Loucy (cell line): ENCODE measurements around the gene FEV.
"Not testable (repeated sequence)": the region's sequence is repeated elsewhere in the genome, so short reads cannot be mapped to it uniquely, and the experiment has no call there.

ENCODE experiments used
- H2AFZ ChIP-seq: fragments of 200-600 bp; sonication (generic); 2 replicates; pipeline ENCODE4 v1.6.0; 2016; ENCODE audit warnings: antibody characterized with exemption, mild to moderate bottlenecking, low read length, moderate library complexity
- H3F3A ChIP-seq: fragments of 200-600 bp; 2 replicates; pipeline ENCODE4 v1.6.0; 2016; ENCODE audit warnings: antibody characterized with exemption, low read depth, mild to moderate bottlenecking
- H3K27me3 ChIP-seq: fragments of 200-600 bp; sonication (generic); 2 replicates; pipeline ENCODE4 v1.6.1; 2014; ENCODE audit warnings: low read length, mild to moderate bottlenecking; ENCODE audit not compliant: insufficient read depth, poor library complexity, severe bottlenecking
- H3K36me3 ChIP-seq: fragments of 200-600 bp; sonication (generic); 2 replicates; pipeline ENCODE4 v1.6.1; 2016; ENCODE audit warnings: low read length; ENCODE audit not compliant: insufficient read depth
- H3K4me1 ChIP-seq: fragments of 200-600 bp; sonication (generic); 2 replicates; pipeline ENCODE4 v1.5.1; 2014; ENCODE audit warnings: low read length, mild to moderate bottlenecking; ENCODE audit not compliant: insufficient read depth, poor library complexity, severe bottlenecking
- H3K4me2 ChIP-seq: fragments of 200-600 bp; sonication (generic); 2 replicates; pipeline ENCODE4 v1.6.0; 2014; ENCODE audit warnings: antibody characterized with exemption, low read length, low read depth, mild to moderate bottlenecking; ENCODE audit not compliant: poor library complexity, severe bottlenecking
- H3K4me3 ChIP-seq: fragments of 200-600 bp; sonication (generic); 2 replicates; pipeline ENCODE4 v1.5.1; 2014; ENCODE audit warnings: low read length, mild to moderate bottlenecking, mixed read lengths; ENCODE audit not compliant: poor library complexity, severe bottlenecking
- H3K79me2 ChIP-seq: fragments of 200-600 bp; sonication (generic); 2 replicates; pipeline ENCODE4 v1.6.1; 2014; ENCODE audit warnings: low read length; ENCODE audit not compliant: insufficient read depth
- H3K9ac ChIP-seq: fragments of 200-600 bp; sonication (generic); 2 replicates; pipeline ENCODE4 v1.6.0; 2014; ENCODE audit warnings: mild to moderate bottlenecking, low read depth, low read length, moderate library complexity; ENCODE audit not compliant: poor library complexity, severe bottlenecking
- H3K9me2 ChIP-seq: fragments of 200-600 bp; sonication (generic); replicated peaks from 2 replicates; pipeline ENCODE4 v1.6.1; 2016; ENCODE audit warnings: low read depth, low read length, mixed read lengths
- H3K9me3 ChIP-seq: fragments of 200-600 bp; sonication (generic); 2 replicates; pipeline ENCODE4 v1.6.1; 2014; ENCODE audit warnings: mild to moderate bottlenecking, antibody characterized with exemption, low read length, low read depth; ENCODE audit not compliant: insufficient read depth
- H4K20me1 ChIP-seq: fragments of 200-600 bp; sonication (generic); 2 replicates; pipeline ENCODE4 v1.6.0; 2014; ENCODE audit warnings: antibody characterized with exemption, low read length, mild to moderate bottlenecking; ENCODE audit not compliant: insufficient read depth, poor library complexity, severe bottlenecking
- CTCF ChIP-seq: fragments of 200-600 bp; sonication (generic); conservative IDR thresholded peaks from 2 replicates; pipeline ENCODE4 v1.5.1; 2014; ENCODE audit warnings: mild to moderate bottlenecking, antibody characterized with exemption, low read length
- EZH2phosphoT487 ChIP-seq: fragments of 200-600 bp; IDR thresholded peaks from 2 replicates; pipeline ENCODE4 v1.6.1; 2018; ENCODE audit warnings: antibody characterized with exemption, mild to moderate bottlenecking, moderate library complexity, borderline replicate concordance

FEV gene

GRCh38 chr2:218952160-218952559 lies 32.8 kb downstream of the FEV start:
- Histone ChIP-seq H3K27me3 (no peaks in the 10 kb centered on the region), H3K4me1 (no peaks in the 10 kb centered on the region), H3K9ac (no peak overlapping the region), H4K20me1 (no peaks in the 10 kb centered on the region), H2AFZ (no peak overlapping the region), H3K36me3 (no peaks in the 10 kb centered on the region), H3K4me2 (no peak overlapping the region), H3K79me2 (no peaks in the 10 kb centered on the region), H3K9me3 (no peaks in the 10 kb centered on the region), H3K4me3 (no peak overlapping the region), H3F3A (no peaks in the 10 kb centered on the region), H3K9me2 (no peaks in the 10 kb centered on the region)
- no peak for TF ChIP-seq CTCF
- no peak for TF ChIP-seq EZH2phosphoT487

GRCh38 chr2:218946621-218947020 lies 38.4 kb downstream of the FEV start:
- no peak overlapping the region for H3K9ac ChIP-seq
- no peaks in the 10 kb centered on the region for H3K4me1 ChIP-seq
- no peak overlapping the region for H3K4me2 ChIP-seq
- no peak overlapping the region for H3K4me3 ChIP-seq
- H3F3A ChIP-seq = no peaks in the 10 kb centered on the region
- H3K9me3 ChIP-seq = no peaks in the 10 kb centered on the region
- H3K9me2 ChIP-seq = no peaks in the 10 kb centered on the region
- peaks cover 4% of the 10 kb centered on the region for H3K27me3 ChIP-seq
- H4K20me1 ChIP-seq = no peaks in the 10 kb centered on the region
- H3K36me3 ChIP-seq = no peaks in the 10 kb centered on the region
- H2AFZ ChIP-seq = no peak overlapping the region
- no peaks in the 10 kb centered on the region for H3K79me2 ChIP-seq
- TF ChIP-seq EZH2phosphoT487 (no peak), CTCF (no peak)

- Histone ChIP-seq H2AFZ (no peak overlapping the region), H3K9me3 (no peaks in the 10 kb centered on the region), H4K20me1 (no peaks in the 10 kb centered on the region), H3K9me2 (no peaks in the 10 kb centered on the region), H3K79me2 (no peaks in the 10 kb centered on the region), H3F3A (no peaks in the 10 kb centered on the region), H3K9ac (no peak overlapping the region), H3K4me2 (no peak overlapping the region), H3K4me1 (no peaks in the 10 kb centered on the region), H3K36me3 (no peaks in the 10 kb centered on the region), H3K4me3 (no peak overlapping the region), H3K27me3 (peaks cover 4% of the 10 kb centered on the region)
- no peak for TF ChIP-seq CTCF
- no peak for TF ChIP-seq EZH2phosphoT487
Measured at GRCh38 chr2:218944759-218945404, 40.1 kb downstream of the FEV start.

GRCh38 chr2:218931751-218932150 lies 53.2 kb downstream of the FEV start:
- not testable (repeated sequence) for H3K4me3 ChIP-seq, H3K9me2 ChIP-seq, H2AFZ ChIP-seq, H3K4me2 ChIP-seq, H4K20me1 ChIP-seq, H3K9ac ChIP-seq, H3K27me3 ChIP-seq, H3F3A ChIP-seq, H3K36me3 ChIP-seq, H3K4me1 ChIP-seq, H3K79me2 ChIP-seq, H3K9me3 ChIP-seq
